Lower leg skin (tissue), 3 donors: Measurements from ENCODE around the gene TAF1A.

ENCODE experiments used
- CTCF ChIP-seq, 3 donors: fragments of 450-650 bp; IDR thresholded peaks; one replicate each; pipeline ENCODE4 v1.5.1; 2016; ENCODE audit warnings: antibody characterized with exemption in 3 of 3, mild to moderate bottlenecking in 3 of 3, moderate library complexity in 2 of 3
- POLR2A ChIP-seq, 2 donors: fragments of 450-650 bp; IDR thresholded peaks; one replicate each; pipeline ENCODE4 v1.6.1; 2016 to 2017; ENCODE audit warnings: antibody characterized with exemption in 2 of 2, mild to moderate bottlenecking in 1 of 2, moderate library complexity in 1 of 2

- TF ChIP-seq CTCF (IDR thresholded peaks at IDR 0.05) (no peak), POLR2A (IDR thresholded peaks at IDR 0.05) (no peak)
Measured at GRCh38 chr1:222554177-222554576, 35.6 kb downstream of the TAF1A start.
